GM19463 (cell line): ENCODE measurements around the gene COLEC12.

ENCODE experiments used
- ATAC-seq: cut with Tn5 transposase; IDR thresholded peaks from one replicate; pipeline ENCODE4 v1.9.1; 2021; ENCODE audit warnings: mild to moderate bottlenecking, moderate library complexity; ENCODE audit not compliant: unreplicated experiment

COLEC12 gene

GRCh38 chr18:476251-476664, 24.2 kb downstream of the COLEC12 start:
- ATAC-seq, result no peak

- ATAC-seq, result no peak
Observed at GRCh38 chr18:475202-476031, 25.1 kb downstream of the COLEC12 start.

DNA sequence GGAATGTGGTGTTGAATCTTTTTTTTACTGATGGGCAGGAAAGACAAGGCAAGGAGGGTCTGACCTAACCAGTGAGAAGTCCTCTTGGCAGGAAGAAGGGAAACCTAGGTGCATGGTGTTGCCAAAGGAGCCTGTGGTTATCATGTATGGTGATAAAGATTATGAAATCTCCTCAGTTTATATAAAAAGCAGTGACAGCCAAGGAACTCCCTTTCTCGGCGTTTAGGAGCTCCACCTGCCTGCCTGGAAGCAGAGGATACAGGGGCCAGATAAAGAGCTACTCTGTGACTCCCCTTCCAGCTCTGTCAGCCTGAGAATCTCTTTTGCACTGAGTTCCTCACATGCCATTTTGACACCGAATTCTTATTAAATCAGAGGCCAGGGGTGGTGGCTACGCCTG, 26.1 kb downstream of the COLEC12 start:
- ATAC-seq, result no peak

- no peak for ATAC-seq
Observed at GRCh38 chr18:473802-474201, 26.7 kb downstream of the COLEC12 start.

DNA sequence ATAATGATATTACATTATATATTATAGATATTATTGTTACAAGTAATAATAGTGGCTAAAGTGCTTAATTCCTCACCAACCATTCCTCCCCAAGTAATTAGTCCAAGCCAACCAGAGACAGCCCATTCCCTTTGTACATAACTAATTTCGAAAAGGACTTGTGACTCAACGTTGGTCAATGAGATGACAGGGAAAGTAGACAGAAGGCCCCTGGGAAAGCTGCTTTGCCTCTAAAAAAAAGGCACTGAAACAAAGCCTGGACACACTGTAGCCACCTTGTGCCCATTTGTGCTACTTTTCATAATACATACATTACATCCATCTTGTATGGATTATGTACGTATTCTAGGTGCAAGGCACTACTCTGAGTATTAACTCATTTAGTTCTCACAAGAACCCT, 28.8 kb downstream of the COLEC12 start:
- no peak for ATAC-seq

DNA sequence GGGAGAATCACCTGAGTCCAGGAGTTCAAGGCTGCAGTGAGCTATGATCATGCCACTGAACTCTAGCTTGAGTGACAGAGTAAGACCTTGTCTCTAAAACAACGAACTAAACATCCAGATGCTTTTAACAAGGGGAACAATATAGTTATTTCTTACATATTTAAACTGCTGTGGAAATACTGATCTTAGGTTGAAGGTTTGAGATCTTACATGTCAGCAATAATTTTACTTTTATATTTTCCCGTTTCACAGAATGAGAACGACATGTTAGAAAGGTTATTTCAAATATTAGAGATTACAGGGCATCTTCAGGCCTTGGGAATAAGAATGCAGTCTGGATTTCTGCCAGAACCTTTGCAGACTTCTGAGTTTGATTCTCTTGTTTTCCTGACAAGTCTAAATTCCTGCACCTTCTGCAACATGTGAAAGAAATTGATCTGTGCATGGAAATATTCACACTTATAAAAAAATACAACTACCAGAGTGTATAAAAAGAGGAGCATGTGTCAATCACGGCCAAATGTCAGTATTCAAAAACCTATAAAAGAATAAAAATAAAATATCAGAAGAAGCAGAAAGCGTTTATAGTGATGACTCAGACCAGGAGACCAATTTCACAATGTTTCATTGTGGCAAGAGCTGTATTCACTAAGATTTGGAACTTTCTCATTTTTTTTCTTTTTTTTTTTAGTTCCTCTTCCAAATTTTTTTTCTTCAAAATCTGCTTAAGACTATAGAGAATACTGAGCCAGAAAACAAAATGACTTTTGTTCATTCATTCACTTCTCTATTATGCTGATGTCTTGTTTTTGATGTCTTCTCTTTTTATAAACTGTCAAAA, 29.6 kb downstream of the COLEC12 start:
- no peak for ATAC-seq

GRCh38 chr18:468955-469790, 31.3 kb downstream of the COLEC12 start:
- ATAC-seq, result no peak

GRCh38 chr18:463827-464541, 36.5 kb downstream of the COLEC12 start:
- ATAC-seq, result no peak

DNA sequence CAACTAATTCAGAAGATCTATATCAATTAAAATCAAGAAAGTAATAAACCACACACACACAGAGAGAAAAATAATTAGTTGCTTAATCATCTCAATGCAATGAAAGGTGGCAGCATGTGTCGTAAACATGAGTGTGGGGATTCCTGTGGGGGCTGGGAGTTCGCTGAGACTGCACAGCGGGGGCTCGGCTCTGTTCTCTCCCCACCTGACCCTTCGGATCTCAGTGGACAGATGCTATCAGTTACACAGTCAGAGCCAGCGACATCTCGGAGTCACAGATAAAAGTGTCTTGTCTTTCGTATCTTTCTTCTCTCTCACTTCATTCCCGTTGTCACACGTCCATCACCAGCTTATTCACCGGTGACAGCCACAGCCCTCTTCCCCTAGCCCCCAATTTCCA, 37.1 kb downstream of the COLEC12 start:
- ATAC-seq, result no peak

GRCh38 chr18:461762-462161, 38.7 kb downstream of the COLEC12 start:
- no peak for ATAC-seq

- no peak for ATAC-seq
Observed at GRCh38 chr18:460791-461190, 39.7 kb downstream of the COLEC12 start.

- ATAC-seq, result no peak
Observed at GRCh38 chr18:459814-460593, 40.5 kb downstream of the COLEC12 start.

- ATAC-seq, result no peak
Observed at GRCh38 chr18:457521-458412, 42.7 kb downstream of the COLEC12 start.

GRCh38 chr18:457140-457519, 43.4 kb downstream of the COLEC12 start:
- no peak for ATAC-seq

- ATAC-seq, result no peak
Observed at GRCh38 chr18:456361-457139, 44.0 kb downstream of the COLEC12 start.

GRCh38 chr18:453400-453799, 47.1 kb downstream of the COLEC12 start:
- ATAC-seq, result no peak

DNA sequence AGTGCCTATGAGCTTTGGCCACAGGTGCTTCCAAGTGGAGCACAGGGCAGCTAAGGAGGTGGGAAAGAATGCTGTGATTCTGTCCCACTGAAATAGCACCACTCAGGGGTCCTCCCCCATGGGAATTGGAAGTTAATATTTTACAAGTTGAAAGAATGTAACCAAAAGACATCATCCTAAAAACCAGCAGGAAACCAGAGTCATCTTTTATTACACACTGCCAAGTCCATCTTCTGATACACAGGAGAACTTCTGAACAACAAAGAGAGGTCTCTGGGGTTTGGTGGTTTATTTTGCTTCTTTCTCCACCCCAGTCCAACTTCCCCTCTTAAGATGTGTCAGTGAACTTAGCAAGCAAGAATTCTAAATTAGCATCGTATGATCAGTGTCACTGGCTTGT, 47.7 kb downstream of the COLEC12 start:
- ATAC-seq, result no peak

- no peak for ATAC-seq
Observed at GRCh38 chr18:449374-449773, 51.1 kb downstream of the COLEC12 start.
